Kidney (tissue), 14 donors: ENCODE data around the gene KRT79. TPM values are rescaled to one million over a fixed set of nuclear protein-coding genes. Genes with fewer than 3 reads are reported as not detected.

Source experiments
- DNase-seq, 5 donors: peaks; one replicate each; pipeline ENCODE4 v3.0.0-alpha.2; 2013 to 2020
- FAIRE-seq: peaks from 2 replicates; lab custom pipeline; 2012; peaks lifted over from hg19 to GRCh38; lab: Jason Lieb, UNC
- H3K27ac ChIP-seq, 2 donors: one replicate each; pipeline ENCODE4 v1.7.0; 2013; ENCODE audit warnings: low read depth in 2 of 2, low read length in 2 of 2, inconsistent platforms in 1 of 2
- H3K27me3 ChIP-seq: one replicate; pipeline ENCODE4 v1.7.1; 2013; ENCODE audit warnings: low read length, inconsistent platforms; ENCODE audit not compliant: control insufficient read depth, insufficient read depth
- H3K36me3 ChIP-seq, 3 donors: one replicate each; pipeline versions ENCODE4 v1.7.0 to v1.7.1; 2013; ENCODE audit warnings: low read length in 3 of 3, control low read depth in 1 of 3, inconsistent platforms in 1 of 3; ENCODE audit not compliant: insufficient read depth in 3 of 3, control insufficient read depth in 2 of 3
- H3K4me1 ChIP-seq, 3 donors: one replicate each; pipeline versions ENCODE4 v1.7.0 to v1.7.1; 2013; ENCODE audit warnings: low read length in 3 of 3, inconsistent platforms in 1 of 3, low read depth in 1 of 3; ENCODE audit not compliant: control insufficient read depth in 2 of 3, insufficient read depth in 2 of 3
- H3K4me3 ChIP-seq, 3 donors: one replicate each; pipeline versions ENCODE4 v1.7.0 to v1.8.1; 2013; ENCODE audit warnings: low read length in 3 of 3, control low read depth in 1 of 3, inconsistent platforms in 1 of 3
- H3K9ac ChIP-seq, 3 donors: one replicate each; pipeline versions ENCODE4 v1.7.0 to v1.7.1; 2013; ENCODE audit warnings: low read length in 3 of 3, control low read depth in 1 of 3, inconsistent platforms in 1 of 3
- H3K9me3 ChIP-seq, 3 donors: one replicate each; pipeline versions ENCODE4 v1.7.0 to v1.7.1; 2013; ENCODE audit warnings: low read length in 3 of 3, control low read depth in 1 of 3, inconsistent platforms in 1 of 3; ENCODE audit not compliant: control insufficient read depth in 2 of 3, insufficient read depth in 1 of 3
- CTCF ChIP-seq: IDR thresholded peaks from 3 replicates; pipeline ENCODE4 v1.5.1; 2012; ENCODE audit warnings: mild to moderate bottlenecking, moderate library complexity, borderline replicate concordance; ENCODE audit not compliant: insufficient read depth; ENCODE audit errors: extremely low read depth
- intact Hi-C: fragments of 100-400 bp; cut with DNase I; formaldehyde crosslinking; loops from one replicate; pipeline ENCODE4 v1.11.1; 2022
- polyA plus RNA-seq: library from polyadenylated mRNA; stranded (reverse); fragments of 350-450 nt; fragmentation: Illumina TruSeq; extraction: RNeasy Lipid Tissue Mini Kit (QIAGEN cat#74804); gene quantifications from one replicate; pipeline ENCODE4 v1.2.3, GENCODE V29; 2014; ENCODE audit warnings: low read depth, low replicate concordance; ENCODE audit not compliant: insufficient read depth
- total RNA-seq: library from RNA; stranded (reverse); fragmentation: NEBNext Ultra II Directional; extraction: Animal tissue kit (Norgen Biotek cat#: 25700); gene quantifications from one replicate; pipeline ENCODE4 v1.2.1, GENCODE V29; 2021
- donor health status: control.
- donor health status: control.
- donor health status: control.
- donor health status: control.
- donor health status: control.
- donor health status: DM: yes; HTN: yes; CAD: no.
- donor health status: Normal renal cell carcinoma (clear cell type).

KRT79 gene
- total and polyA plus RNA-seq, 2 donors from 2014 or later: not detected

GRCh38 chr12:52783563-52784316 is 50.4 kb downstream of the KRT79 start:
- intact Hi-C loops: no loop called here
- no peak for FAIRE-seq

GRCh38 chr12:52782502-52782901 is 51.6 kb downstream of the KRT79 start:
- Histone ChIP-seq H3K9ac (no peak overlapping the region), H3K27me3 (peaks cover 2% of the 10 kb centered on the region), H3K9me3 (no peaks in the 10 kb centered on the region), H3K27ac (no peak overlapping the region), H3K4me3 (no peak overlapping the region), H3K4me1 (no peaks in the 10 kb centered on the region), H3K36me3 (no peaks in the 10 kb centered on the region)
- intact Hi-C loops: no loop called here
- FAIRE-seq (no peak), DNase-seq (no peak)
- no peak for TF ChIP-seq CTCF

More at GRCh38 chr12:52783563-52784316, 50.4 kb downstream of the KRT79 start:
- Histone ChIP-seq H3K9me3 (no peaks in the 10 kb centered on the region), H3K4me1 (no peaks in the 10 kb centered on the region), H3K27me3 (peaks cover 2% of the 10 kb centered on the region), H3K27ac (no peak overlapping the region), H3K9ac (no peak overlapping the region), H3K4me3 (no peak overlapping the region), H3K36me3 (no peaks in the 10 kb centered on the region)
- no peak for TF ChIP-seq CTCF
- DNase-seq: no peak

GRCh38 chr12:52781399-52782082 is 52.6 kb downstream of the KRT79 start:
- intact Hi-C loops: no loop called here

More at GRCh38 chr12:52781399-52782082, 52.6 kb downstream of the KRT79 start:
- no peak for TF ChIP-seq CTCF
- DNase-seq (no peak), FAIRE-seq (no peak)
- H3K36me3 ChIP-seq: no peaks in the 10 kb centered on the region
- H3K27ac ChIP-seq: no peak overlapping the region
- H3K27me3 ChIP-seq: peaks cover 2% of the 10 kb centered on the region
- H3K9me3 ChIP-seq: no peaks in the 10 kb centered on the region
- no peaks in the 10 kb centered on the region for H3K4me1 ChIP-seq
- H3K9ac ChIP-seq: no peak overlapping the region
- no peak overlapping the region for H3K4me3 ChIP-seq
